GM10847 (cell line): ENCODE measurements around the gene WWOX.

Experiments used
- POLR2A ChIP-seq: IDR thresholded peaks from 2 replicates; pipeline ENCODE4 v1.6.1; 2011; ENCODE audit not compliant: insufficient read length; ENCODE audit errors: extremely low read depth

The WWOX gene

GRCh38 chr16:79159261-79160049, 1060.0 kb downstream of the WWOX start:
- TF ChIP-seq POLR2A, result no peak

GRCh38 chr16:79162977-79163376, 1063.5 kb downstream of the WWOX start:
- no peak for TF ChIP-seq POLR2A

GRCh38 chr16:79163691-79164387, 1064.4 kb downstream of the WWOX start:
- TF ChIP-seq POLR2A, result no peak

- no peak for TF ChIP-seq POLR2A
These were observed 1065.0 kb downstream of the WWOX start for GRCh38 chr16:79164388-79164995.

- TF ChIP-seq POLR2A, result no peak
These were observed 1065.6 kb downstream of the WWOX start for GRCh38 chr16:79165079-79165478.

GRCh38 chr16:79165506-79165905, 1066.1 kb downstream of the WWOX start:
- TF ChIP-seq POLR2A, result no peak

- no peak for TF ChIP-seq POLR2A
These were observed 1068.4 kb downstream of the WWOX start for GRCh38 chr16:79167893-79168292.

GRCh38 chr16:79168321-79168720, 1068.9 kb downstream of the WWOX start:
- no peak for TF ChIP-seq POLR2A

GRCh38 chr16:79169239-79169638, 1069.8 kb downstream of the WWOX start:
- TF ChIP-seq POLR2A, result no peak

- TF ChIP-seq POLR2A, result no peak
These were observed 1071.2 kb downstream of the WWOX start for GRCh38 chr16:79170555-79171246.

GRCh38 chr16:79171504-79171903, 1072.0 kb downstream of the WWOX start:
- TF ChIP-seq POLR2A, result no peak

GRCh38 chr16:79171931-79172705, 1072.7 kb downstream of the WWOX start:
- TF ChIP-seq POLR2A, result no peak

- TF ChIP-seq POLR2A, result no peak
These were observed 1073.6 kb downstream of the WWOX start for GRCh38 chr16:79172976-79173500.

- TF ChIP-seq POLR2A, result no peak
These were observed 1074.5 kb downstream of the WWOX start for GRCh38 chr16:79173919-79174318.
